NCI-H2171 treated with DMSO at 0.1 percent for 48 hours (cell line): ENCODE measurements around the gene TP53TG3F.
"Not testable (repeated sequence)": the region's sequence is repeated elsewhere in the genome, so short reads cannot be mapped to it uniquely, and the experiment has no call there.

Experiments used
- DNase-seq: peaks from one replicate; lab custom pipeline; 2025; lab: John Stamatoyannopoulos, UW

TP53TG3F gene, protein sequence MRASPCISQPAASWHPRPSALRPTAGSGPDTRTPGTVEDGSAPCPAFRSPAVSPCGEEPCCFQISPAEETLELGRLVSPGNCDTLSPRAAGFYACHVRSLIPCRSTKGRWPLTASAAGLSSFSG

DNA sequence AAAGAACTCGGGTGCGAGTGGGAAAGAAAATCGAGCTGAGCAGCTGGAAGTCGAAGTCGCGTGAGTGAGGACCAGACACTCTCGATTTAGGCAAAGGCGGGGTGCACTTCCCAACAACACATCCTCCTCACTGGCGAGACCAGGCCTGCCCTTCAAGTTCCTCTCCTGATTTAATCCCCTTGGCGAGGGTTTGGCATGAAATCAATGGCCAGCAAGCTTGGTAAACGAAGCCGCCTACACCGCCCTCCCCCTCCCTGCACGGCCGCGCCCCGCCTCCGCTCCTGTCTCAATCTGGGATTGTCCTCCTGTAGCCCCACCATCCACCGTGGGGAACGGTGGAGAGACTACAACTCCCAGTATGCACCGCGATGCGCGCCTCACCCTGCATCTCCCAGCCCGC, at the start of gene TP53TG3F:
TP53TG3F (plus strand) TSS at position 301 of the 400 bp plus-strand sequence; CDS start at position 369, 68 bp downstream.
- not testable (repeated sequence) for DNase-seq

DNA sequence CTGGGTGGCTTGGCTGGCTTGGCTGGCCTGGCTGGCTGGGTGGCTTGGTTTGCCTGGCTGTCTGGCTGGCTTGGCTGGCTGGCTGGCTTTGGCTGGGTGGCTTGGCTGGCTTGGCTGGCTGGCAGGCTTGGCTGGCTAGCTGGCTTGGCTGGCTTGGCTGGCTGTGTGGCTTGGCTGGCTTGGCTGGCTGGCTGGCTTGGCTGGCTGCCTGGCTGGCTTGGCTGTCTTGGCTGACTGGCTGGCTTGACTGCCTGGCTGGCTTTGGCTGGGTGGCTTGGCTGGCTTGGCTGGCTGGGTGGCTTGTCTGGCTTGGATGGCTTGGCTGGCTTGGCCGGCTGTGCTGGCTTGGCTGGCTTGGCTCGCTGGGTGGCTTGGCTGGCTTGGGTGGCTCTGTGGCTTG, 32.2 kb downstream of the TP53TG3F start:
- DNase-seq, result not testable (repeated sequence)

DNA sequence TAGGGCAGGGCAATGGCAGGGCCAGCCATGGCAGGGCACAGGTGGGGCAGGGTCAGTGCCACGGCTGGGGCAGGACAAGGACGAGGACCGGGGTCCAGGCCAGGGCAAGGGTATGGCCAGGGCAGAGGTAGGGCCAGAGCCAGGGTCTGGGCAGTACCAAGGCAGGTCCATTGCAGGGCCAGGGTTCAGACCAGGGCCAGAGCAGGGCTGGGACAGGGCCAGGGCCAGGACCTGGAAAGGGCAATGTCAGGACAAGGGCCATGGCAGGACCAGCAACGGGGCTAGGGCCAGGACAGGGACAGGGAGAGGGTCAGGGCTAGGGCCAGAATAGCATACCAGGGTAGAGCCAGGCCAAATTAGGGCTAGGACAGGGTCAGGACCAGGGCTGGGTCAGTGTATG, 47.8 kb downstream of the TP53TG3F start:
- not testable (repeated sequence) for DNase-seq

DNA sequence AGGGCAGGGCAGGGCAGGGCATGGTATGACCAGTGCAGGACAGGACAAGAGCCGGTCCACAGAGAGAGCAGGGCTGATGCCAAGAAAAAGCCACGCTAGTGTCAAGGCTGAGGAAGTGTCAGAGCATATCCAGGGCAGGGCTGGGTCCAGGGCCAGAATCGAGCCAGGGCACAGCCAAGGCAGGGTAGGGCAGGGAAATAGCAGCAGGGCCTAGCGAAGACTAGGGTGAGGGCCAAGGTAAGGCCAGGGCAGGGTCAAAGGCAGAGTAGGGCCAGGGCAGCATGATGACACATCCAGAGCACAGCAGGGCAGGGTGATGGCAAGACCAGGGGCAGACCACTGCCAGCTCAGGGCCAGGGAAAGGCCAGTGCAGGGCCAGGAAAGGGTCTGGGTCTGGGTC, 49.7 kb downstream of the TP53TG3F start:
- DNase-seq, result not testable (repeated sequence)

DNA sequence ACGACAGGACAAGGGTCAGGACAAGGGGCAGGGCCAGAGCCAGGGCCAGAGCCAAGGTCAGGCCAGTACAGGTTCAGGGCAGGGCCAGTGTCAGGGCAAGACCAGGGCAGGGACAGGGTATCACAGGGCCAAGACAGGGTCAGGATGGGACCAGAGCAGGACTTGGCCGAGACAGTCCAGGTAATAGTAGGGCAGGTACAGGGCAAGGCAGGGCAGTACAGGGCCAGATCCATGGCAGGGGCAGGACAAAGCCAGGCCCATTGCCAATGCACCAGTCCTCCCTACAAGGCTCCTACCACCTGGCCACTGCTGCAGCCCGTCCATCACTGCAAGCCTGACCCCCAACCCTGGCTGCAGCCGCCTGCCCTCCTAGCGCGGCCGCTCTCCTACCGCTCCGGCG, 50.5 kb downstream of the TP53TG3F start:
- not testable (repeated sequence) for DNase-seq
